HG03457 (cell line): ENCODE results near the gene KLHDC9.
"Not testable (repeated sequence)": the region's sequence is repeated elsewhere in the genome, so short reads cannot be mapped to it uniquely, and the experiment has no call there.

ENCODE experiments used
- ATAC-seq: cut with Tn5 transposase; IDR thresholded peaks from one replicate; pipeline ENCODE4 v1.9.1; 2021; ENCODE audit warnings: moderate number of reproducible peaks; ENCODE audit not compliant: unreplicated experiment

KLHDC9 gene, protein sequence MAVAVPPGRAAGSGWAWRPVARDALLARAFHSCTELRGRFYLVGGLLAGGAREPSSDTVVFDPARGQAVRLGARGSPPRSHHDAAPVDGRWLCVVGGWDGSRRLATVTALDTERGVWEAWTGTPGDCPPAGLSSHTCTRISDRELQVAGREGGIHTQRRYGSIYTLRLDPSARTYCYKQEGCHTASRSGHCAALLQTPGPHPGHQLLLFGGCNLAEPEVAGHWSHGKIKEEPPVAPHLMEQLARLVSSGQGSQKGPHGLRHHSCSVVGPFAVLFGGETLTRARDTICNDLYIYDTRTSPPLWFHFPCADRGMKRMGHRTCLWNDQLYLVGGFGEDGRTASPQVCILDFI

DNA sequence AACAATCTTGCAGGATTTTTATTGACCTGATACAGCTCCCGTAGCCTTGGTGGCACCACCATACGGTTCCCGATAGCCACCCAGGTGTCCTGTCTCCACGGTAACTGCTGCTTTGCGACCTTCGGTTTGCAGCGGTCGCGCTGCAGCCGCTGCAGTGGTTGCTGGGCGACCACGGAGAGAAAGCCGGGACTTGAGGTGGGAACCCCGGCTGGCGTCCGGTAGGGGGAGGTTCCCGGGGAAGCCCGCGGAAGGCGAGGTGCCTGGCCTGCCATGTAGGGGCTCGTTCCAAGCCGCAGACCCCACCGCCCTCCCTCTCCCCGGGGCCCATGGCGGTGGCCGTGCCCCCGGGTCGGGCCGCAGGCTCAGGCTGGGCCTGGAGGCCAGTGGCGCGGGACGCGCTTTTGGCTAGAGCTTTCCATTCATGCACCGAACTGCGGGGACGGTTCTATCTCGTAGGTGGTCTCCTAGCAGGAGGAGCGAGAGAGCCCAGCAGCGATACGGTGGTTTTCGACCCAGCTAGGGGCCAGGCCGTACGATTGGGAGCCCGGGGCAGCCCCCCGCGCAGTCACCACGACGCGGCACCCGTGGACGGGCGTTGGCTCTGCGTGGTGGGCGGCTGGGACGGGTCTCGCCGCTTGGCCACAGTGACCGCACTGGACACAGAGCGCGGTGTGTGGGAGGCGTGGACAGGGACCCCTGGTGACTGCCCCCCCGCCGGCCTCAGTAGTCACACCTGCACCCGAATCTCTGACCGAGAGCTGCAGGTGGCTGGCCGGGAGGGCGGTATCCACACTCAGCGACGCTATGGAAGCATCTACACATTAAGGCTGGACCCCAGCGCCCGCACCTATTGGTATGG, at the start of gene KLHDC9:
Gene KLHDC9, plus strand, starts transcription at position 152 of the 859 bp plus-strand sequence. Its CDS starts 175 bp downstream, at position 327.
- no peak for ATAC-seq

DNA sequence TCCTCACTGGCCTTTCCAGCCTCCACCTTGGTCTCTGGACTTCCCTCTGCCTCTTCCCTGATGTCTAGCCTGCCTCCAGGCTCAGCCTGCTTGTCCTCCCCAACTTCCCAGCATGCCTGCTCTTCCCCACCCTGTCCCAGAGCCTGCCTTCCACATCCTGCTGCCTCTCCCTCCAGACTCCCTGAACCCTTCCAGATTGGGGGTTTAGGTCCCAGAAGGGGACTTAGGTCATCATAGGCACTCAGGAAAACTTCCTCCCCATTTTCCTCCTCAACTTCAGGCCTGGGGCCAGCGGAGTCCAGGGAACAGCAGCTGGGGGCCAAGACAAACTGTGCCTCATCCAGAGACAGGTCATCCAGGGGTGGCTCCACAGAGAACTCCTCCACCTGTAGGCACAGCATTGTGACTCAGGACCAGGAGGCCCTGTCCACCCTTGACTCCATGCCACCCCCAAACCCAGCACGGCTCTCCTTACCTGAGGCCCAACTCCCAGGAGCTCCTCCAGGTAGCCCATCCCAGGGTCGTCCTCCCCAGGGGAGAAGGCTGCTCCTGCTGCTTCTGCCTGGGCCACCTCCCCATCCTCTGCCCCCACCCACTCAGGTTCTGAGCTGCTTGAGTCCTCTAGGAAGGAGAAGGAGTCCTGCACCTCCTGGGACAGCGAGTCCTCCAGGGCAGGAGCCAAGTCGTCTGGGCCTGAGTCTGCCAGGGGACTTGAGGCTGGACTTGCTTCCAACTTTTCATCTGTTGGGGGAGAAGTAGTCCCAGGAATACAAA, 49.0 kb upstream of the KLHDC9 start:
- no peak for ATAC-seq

DNA sequence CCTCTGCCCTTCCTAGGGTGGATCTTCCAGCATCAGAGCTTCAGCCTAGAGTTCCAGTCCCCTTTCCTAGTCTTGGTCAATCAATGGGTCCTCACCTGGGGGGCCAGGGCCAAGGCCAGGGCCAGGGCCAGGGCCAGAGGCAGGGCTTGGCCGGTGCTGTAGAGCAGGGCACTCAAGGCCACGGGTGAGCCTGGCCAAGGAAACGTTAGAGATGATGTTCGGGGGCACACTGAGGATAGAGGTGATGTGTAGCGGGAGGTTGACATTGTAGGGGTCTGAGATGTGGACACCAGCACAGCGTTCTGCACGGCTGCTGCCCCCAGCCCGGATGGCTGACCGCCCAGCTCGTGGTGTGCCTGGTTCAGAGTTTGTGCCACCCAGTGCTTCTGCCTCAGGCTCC, 46.9 kb upstream of the KLHDC9 start:
- no peak for ATAC-seq

DNA sequence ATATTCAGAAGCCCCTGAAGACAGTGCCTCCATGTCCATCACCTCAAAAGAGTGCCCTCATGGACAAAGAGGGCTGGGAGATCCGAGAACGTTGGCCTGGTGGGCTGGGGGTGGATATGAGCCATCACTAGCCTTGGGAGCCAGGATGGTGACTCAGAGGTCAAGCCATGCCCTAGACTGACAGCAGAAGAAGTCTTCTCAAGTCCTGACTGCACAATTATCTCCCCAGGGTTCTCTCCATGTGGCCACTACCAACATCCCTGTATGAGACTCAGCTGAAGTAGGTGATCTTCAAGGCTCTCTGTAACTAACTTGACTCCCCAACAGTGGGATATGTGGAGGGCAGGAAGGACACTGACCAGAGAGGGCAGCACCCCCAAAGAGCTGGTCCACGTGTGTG, 45.3 kb upstream of the KLHDC9 start:
- no peak for ATAC-seq

DNA sequence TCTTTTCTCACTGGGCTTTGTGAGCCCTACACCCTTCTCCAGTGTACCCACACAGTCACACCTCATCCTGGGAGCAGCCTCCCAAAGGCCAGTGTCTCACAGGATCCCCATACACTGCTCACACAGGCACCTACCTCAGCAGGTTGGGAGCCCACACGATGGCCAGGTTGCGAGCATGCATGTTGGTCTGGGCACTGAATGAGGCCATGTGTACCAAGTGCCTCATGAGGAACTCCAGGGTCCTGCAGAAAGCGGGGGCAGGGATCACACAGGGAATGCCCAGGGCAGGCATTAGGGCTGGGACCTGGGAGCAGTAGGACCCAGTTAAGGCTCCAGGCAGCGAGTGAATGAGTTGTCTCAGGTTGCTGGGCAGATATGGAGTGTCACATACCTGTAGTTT, 43.9 kb upstream of the KLHDC9 start:
- no peak for ATAC-seq

DNA sequence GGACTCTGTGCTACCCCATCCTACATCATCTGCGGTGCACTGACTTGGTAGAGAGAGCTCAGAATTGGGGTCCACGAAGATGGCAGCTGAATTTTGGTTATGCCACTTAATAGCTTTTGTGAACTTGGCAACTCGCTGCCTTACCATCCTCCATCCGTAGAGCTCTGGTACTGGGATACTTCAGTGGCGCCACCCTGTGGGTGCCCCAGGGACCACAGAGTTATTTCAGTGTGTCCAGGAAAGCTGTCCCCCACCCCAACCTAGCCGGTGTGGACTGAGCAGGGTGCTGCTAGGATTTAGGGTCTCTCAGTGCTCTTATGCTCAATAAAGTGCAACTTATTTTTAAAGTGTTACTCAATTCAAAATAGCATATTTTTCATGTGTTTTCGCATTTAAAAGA, 43.4 kb upstream of the KLHDC9 start:
- no peak for ATAC-seq

DNA sequence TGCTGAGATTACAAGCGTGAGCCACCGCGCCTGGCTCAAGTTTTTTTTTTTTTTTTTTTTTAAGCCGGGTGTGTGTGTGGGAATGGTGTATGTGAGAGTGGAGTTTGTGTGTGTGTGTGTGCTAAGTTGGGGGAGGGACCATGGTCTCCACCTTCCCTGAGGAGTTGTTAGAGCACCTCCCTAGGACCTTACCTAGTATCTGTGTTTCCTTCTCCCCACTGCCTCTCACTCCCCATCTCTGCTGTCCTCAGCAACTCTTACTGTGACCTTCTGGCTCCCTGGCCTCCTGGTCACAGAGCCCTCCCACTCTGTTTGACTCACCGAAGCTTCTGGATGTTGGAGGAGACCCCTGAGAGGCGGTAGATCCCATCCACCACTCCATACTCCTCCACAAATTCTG, 38.9 kb upstream of the KLHDC9 start:
- ATAC-seq: no peak

DNA sequence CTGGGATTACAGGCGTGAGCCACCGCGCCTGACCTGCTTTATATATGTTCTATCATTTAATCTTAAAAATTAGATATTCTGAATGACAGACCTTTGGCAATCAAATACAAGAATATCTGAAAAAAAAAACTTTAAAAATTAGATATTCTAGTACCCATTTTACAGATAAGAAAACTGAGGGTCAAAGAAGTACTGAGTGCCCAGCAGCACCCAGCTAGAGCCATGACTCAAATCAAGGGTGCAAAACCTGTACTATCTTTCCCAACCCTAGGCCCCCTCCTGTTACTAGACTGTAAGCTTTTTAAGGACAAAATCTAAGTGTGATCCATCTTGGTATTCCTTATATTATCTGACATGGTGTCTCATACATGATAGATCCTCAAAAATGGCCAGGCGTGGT, 36.7 kb upstream of the KLHDC9 start:
- ATAC-seq: no peak

DNA sequence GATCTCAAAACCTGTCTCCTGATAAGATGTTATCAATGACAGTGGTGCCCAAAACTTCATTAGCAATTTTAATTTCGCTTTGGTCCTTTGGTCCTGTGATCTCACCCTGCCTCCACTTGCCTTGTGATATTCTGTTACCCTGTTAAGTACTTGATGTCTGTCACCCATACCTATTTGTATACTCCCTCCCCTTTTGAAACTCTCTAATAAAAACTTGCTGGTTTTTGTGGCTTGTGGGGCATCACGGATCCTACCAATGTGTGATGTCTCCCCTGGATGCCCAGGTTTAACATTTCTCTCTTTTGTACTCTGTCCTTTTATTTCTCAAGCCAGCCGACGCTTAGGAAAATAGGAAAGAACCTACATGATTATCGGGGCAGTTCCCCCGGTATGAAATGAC, 34.2 kb upstream of the KLHDC9 start:
- ATAC-seq: not testable (repeated sequence)

DNA sequence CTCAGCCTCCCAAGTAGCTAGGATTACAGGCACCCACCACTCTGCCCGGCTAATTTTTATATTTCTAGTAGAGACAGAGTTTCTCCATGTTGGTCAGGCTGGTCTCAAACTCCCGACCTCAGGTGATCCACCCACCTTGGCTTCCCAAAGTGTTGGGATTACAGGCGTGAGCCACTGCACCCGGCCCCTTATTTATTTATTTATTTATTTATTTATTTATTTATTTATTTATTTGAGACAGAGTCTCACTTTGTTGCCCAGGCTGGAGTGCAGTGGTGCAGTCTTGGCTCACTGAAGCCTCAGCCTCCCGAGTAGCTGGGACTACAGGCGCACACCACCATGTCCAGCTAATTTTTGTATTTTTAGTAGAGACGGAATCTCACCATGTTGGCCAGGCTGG, 32.5 kb upstream of the KLHDC9 start:
- not testable (repeated sequence) for ATAC-seq

DNA sequence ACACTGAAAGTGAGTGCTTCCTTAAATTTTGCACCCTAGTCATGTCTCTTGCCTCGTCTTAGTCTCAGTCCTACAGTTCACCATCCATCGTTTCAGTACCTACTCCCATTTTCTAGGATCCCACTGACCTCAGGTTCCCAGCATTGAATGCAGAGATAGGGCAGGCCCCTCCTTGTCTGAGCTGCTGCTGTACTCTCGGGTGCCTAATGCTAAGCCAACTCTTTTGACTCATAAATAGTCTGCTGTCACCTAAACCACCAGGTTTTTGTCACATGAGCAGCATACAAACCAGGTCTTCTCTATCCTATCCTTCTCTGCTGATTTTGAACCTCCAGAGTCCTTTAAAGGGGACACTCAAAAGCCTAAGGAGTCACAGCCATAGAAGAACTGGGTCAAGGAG, 31.5 kb upstream of the KLHDC9 start:
- ATAC-seq: no peak

DNA sequence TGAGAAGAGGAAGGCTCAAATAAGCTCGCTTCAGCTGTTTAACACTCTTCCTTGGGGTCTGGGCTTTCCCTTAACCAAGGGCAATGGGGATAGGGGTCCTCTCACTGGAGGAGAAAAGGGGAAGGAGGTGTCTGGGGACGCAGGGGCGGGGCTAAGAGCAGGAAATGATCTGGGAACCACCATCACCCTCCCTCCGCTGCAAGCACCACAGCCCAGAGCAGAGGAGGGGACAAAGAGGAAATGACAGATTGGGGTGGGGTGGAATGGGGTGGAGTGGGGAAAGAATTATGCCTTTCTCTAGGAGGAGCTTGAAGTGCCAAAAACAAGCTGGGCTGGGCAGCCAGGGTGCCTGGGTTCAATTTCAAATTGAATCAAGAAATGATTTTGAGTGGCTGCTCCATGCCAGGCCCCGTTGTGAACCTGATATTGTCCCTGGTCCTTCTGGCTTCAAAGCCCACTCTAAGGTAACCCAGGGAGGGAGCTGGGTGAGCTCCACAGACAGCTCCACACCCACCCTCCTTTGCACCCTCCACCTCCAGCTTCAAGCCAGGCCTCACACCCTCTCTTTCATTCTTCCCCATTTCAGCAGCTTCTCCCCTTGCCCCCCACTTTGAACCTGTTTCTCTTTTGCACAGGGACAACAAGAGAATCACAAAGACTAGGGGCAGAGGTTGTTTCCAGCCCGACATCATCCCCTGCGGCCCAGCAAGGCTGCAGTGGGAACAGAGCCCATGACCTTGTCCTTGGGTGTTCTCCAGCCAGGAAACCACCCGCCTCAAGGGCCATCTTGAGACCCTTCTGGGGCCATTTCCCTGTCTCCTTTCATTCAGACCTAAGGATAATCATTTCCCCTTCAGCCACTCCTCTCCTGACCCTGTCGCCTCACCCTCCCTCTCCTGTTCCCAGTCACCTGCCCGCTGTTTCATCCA, 29.6 kb upstream of the KLHDC9 start:
- ATAC-seq: peak; percentile 31

DNA sequence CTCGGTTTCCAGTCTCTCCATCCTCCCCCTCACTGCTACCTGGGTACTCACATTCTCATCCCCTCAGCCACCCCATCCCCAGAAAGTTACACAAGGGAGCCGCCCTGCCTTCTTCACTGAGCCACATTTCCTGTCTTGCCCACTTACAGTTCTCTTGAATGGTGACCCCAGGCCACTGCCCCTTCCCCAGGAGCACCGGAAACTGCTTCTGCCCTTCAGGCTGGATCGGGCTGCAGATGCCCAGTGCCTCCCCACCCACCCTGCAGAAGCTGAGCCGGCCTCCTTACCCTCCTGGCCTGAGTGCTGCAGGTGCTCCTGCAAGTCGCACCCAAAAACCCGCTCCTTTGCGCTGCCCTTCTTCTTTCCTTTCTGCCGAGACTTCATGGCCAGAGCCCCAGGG, 28.9 kb upstream of the KLHDC9 start:
- peak; percentile 3 for ATAC-seq

DNA sequence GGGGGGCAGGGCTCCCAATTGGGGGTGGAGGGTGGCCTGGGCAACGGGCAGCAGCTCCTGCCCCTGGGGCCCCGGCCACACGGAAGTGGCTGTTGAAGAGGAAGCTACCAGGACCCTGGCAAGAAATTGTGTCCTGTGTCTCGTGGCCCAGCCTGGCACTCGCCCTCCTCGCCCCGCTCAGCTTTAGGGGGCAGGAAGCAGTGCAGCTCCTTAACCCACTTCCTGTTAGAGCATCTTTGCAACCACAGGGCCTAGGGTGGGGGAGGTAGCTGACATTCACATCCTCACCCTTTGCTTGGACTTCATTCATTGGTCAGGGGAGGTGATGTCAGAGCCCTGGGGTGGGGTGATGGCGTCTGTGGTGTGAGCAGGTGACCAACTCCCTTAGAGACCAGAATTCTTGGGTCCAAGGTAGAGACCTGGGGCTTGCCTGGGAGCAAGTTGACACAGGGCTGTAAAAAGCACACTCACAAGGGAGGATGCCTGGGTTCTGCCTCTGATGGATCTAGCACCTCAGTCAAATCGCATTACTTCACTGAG, 28.4 kb upstream of the KLHDC9 start, which contains the start of gene ARHGAP30:
Gene ARHGAP30, minus strand, starts transcription at position 161 of the 540 bp plus-strand sequence. CDS start 267 bp downstream, outside the sequence.
- ATAC-seq: peak; percentile 58

DNA sequence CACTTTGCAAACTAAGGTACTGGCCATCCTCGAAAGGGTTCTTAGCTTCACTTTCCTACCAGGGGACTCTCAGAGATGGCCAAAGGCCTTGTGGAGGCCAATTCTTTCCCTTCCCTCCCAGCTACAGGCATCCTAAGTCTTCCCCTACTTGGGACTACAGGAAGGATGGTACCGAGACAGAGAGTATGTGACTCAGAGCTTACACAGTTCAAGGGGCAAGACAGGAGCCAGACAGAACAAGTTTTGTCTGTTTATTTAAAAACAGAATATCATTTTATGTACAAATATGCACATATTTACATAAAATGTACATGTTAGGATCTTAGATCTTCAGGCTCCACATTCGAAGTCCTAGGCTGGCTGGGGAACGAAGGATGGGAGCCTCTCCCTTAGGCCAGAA, 27.4 kb upstream of the KLHDC9 start:
- ATAC-seq: no peak

DNA sequence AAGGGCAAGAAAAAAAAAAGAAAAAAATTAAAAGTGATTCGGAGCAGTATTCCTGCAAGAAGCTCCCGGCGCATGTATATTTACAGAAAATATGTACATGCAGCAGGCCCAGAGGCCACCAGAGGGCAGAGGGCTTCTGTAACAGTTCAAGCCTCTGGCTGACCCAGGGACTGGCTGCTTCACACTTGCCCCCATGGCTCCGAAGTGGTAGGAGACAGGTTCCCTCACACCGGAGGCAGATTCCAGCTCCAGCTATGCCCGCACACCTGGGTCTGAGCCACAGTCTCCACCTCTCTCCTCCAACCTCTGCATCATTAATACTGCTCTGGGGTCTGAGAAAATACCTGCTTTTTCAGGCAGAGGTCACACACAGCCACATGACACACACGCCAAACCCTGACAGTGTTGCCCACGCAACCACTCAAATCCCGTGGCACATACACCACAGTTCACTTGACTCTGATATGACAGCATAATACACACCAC, 26.2 kb upstream of the KLHDC9 start:
- no peak for ATAC-seq

DNA sequence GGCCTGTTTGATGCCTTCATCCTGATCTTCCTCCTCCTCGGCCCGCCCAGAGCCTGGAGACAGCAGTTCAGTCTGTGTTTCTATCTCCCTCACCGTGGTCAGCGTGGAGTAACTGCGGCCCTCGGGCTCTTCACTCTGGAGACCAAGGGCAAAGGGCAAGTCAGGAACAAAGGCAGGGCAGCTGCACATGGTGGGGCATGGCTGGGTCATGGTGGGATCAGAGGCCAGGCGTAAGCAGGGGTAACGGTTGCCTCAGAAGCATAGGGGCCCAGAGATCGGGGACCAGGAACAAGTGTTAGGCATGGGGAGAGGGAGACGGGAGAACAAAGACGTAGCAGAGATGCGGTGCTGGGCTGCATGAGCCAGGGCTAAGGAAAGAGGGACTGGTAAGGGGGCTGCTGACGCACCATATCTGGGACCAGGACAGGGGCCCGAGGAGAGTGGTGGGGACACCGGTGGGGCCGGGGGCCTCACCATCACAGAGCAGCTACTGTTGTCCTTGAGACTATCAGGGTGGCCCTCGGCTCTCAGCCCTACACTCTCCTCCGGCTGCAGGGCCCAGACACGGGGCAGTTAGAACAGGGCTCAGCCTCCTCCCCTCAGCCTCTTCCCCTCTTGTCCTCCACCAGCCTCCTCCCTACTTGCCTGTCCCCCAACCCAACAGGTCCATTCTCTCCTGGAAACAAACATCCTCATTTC, 25.3 kb upstream of the KLHDC9 start:
- no peak for ATAC-seq

DNA sequence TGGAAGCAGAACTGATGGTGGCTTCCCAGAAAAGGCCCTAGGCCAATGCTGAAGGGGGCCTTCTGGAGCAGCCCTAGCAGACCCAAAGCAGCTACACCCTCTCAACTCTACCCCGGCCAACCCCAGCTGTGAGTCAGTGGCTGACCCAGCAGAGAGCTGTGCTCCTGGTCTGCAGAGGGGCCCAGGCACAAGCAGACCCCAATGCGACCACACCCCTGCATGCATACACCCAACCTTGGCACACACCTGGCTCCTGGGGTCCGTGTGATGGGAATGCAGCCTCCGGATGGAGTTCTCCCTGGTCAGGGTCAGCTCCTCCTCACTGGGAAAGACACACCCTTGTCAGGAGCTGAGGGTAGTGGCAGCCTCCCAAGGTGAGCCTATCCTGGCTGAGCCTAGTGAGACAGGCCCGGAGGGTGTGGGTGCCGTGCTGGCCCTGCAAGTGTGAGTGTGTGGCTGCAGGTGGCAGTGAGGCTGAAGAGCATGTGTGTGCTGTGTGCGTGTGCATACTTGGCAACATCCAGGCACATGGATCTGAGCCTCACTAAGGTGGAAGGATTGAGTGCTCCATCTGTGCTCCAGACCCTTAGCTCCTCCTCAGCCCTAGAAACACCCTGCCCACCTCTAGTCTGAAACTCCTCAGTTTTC, 24.6 kb upstream of the KLHDC9 start:
- ATAC-seq: no peak
